Measurements from ENCODE around the gene EEF1E1.

The EEF1E1 gene

GRCh38 chr6:8087870-8088754 lies 14.2 kb downstream of the EEF1E1 start:
- Histone ChIP-seq H3K27me3 (ENCODE audit: insufficient read depth, poor library complexity, severe bottlenecking) (no peaks in the 10 kb centered on the region), H3K4me3 (replicated peaks; ENCODE audit: insufficient read depth, low read length) (no peak overlapping the region), H3K27ac (replicated peaks) (no peak overlapping the region)
- TF ChIP-seq POLR2AphosphoS5 (IDR thresholded peaks at IDR 0.05; ENCODE audit: low read depth) (no peak), GABPA (IDR thresholded peaks at IDR 0.05; ENCODE audit: low read depth) (no peak), SPI1 (IDR thresholded peaks at IDR 0.05; ENCODE audit: borderline replicate concordance, low read depth) (no peak), CTCF (IDR thresholded peaks at IDR 0.05; ENCODE audit: insufficient read depth, low read length) (no peak), REST (IDR thresholded peaks at IDR 0.05; ENCODE audit: insufficient replicate concordance, low read depth) (no peak)
- DNase-seq (ENCODE audit: low read depth in 1 of 2, low spot score in 1 of 2): no peak

GRCh38 chr6:8086755-8087306 lies 15.5 kb downstream of the EEF1E1 start:
- TF ChIP-seq POLR2AphosphoS5 (IDR thresholded peaks at IDR 0.05; ENCODE audit: low read depth): no peak
- TF ChIP-seq GABPA (IDR thresholded peaks at IDR 0.05; ENCODE audit: low read depth): no peak
- TF ChIP-seq SPI1 (IDR thresholded peaks at IDR 0.05; ENCODE audit: borderline replicate concordance, low read depth): no peak
- no peak for TF ChIP-seq REST (IDR thresholded peaks at IDR 0.05; ENCODE audit: insufficient replicate concordance, low read depth)
- TF ChIP-seq CTCF (IDR thresholded peaks at IDR 0.05; ENCODE audit: insufficient read depth, low read length): no peak
- no peaks in the 10 kb centered on the region for H3K27me3 ChIP-seq (ENCODE audit: insufficient read depth, poor library complexity, severe bottlenecking)
- H3K27ac ChIP-seq (replicated peaks): no peak overlapping the region

GRCh38 chr6:8085053-8085511 lies 17.3 kb downstream of the EEF1E1 start:
- no peaks in the 10 kb centered on the region for H3K27me3 ChIP-seq (ENCODE audit: insufficient read depth, poor library complexity, severe bottlenecking)
- TF ChIP-seq CTCF (IDR thresholded peaks at IDR 0.05; ENCODE audit: insufficient read depth, low read length) (no peak), POLR2AphosphoS5 (IDR thresholded peaks at IDR 0.05; ENCODE audit: low read depth) (no peak), GABPA (IDR thresholded peaks at IDR 0.05; ENCODE audit: low read depth) (no peak), SPI1 (IDR thresholded peaks at IDR 0.05; ENCODE audit: borderline replicate concordance, low read depth) (no peak), REST (IDR thresholded peaks at IDR 0.05; ENCODE audit: insufficient replicate concordance, low read depth) (no peak)
- no peak overlapping the region for H3K4me3 ChIP-seq (replicated peaks; ENCODE audit: insufficient read depth, low read length)
- no peak overlapping the region for H3K27ac ChIP-seq (replicated peaks)
- DNase-seq (ENCODE audit: low read depth in 1 of 2, low spot score in 1 of 2): peak; percentile 40 to 47

More at GRCh38 chr6:8086755-8087306, 15.5 kb downstream of the EEF1E1 start:
- H3K4me3 ChIP-seq (replicated peaks; ENCODE audit: insufficient read depth, low read length): no peak overlapping the region
- DNase-seq (ENCODE audit: low read depth in 1 of 2, low spot score in 1 of 2): no peak
